Fibroblast of skin of right biceps (primary cell): Measurements from ENCODE around the gene HADHB.

ENCODE experiments used
- DNase-seq: peaks from one replicate; pipeline ENCODE4 v3.0.0-alpha.2; 2013

The HADHB gene

GRCh38 chr2:26244309-26245230, at the start of gene HADHB, which contains the start of gene HADHA:
Gene HADHB, plus strand, starts transcription at chr2:26244939. Its CDS starts 9,316 bp downstream, at chr2:26254255.
Gene HADHA, minus strand, starts transcription at chr2:26244632. Its CDS starts 36 bp downstream, at chr2:26244596.
- DNase-seq, result peak; percentile 86

- DNase-seq, result peak; percentile 37
Observed at GRCh38 chr2:26195040-26195984, 49.4 kb upstream of the HADHB start.

GRCh38 chr2:26196683-26197418, 47.9 kb upstream of the HADHB start:
- DNase-seq, result peak; percentile 13

- DNase-seq, result no peak
Observed at GRCh38 chr2:26197516-26197915, 47.2 kb upstream of the HADHB start.

GRCh38 chr2:26202981-26203490, 41.7 kb upstream of the HADHB start:
- no peak for DNase-seq

- DNase-seq, result no peak
Observed at GRCh38 chr2:26203906-26204305, 40.8 kb upstream of the HADHB start.

- no peak for DNase-seq
Observed at GRCh38 chr2:26212011-26212410, 32.7 kb upstream of the HADHB start.

- no peak for DNase-seq
Observed at GRCh38 chr2:26214759-26215158, 30.0 kb upstream of the HADHB start.

GRCh38 chr2:26215833-26216232, 28.9 kb upstream of the HADHB start:
- DNase-seq, result no peak

- no peak for DNase-seq
Observed at GRCh38 chr2:26216587-26216986, 28.2 kb upstream of the HADHB start.

GRCh38 chr2:26217720-26218119, 27.0 kb upstream of the HADHB start:
- no peak for DNase-seq

- DNase-seq, result no peak
Observed at GRCh38 chr2:26223018-26223417, 21.7 kb upstream of the HADHB start.

GRCh38 chr2:26224095-26224494, 20.6 kb upstream of the HADHB start:
- no peak for DNase-seq

- DNase-seq, result no peak
Observed at GRCh38 chr2:26229595-26229994, 15.1 kb upstream of the HADHB start.

GRCh38 chr2:26230806-26231205, 13.9 kb upstream of the HADHB start:
- no peak for DNase-seq

GRCh38 chr2:26235089-26235488, 9.7 kb upstream of the HADHB start:
- DNase-seq, result no peak

- no peak for DNase-seq
Observed at GRCh38 chr2:26237868-26238267, 6.9 kb upstream of the HADHB start.

- DNase-seq, result no peak
Observed at GRCh38 chr2:26238311-26238958, 6.3 kb upstream of the HADHB start.

GRCh38 chr2:26241928-26242436, 2.8 kb upstream of the HADHB start:
- DNase-seq, result no peak

GRCh38 chr2:26243470-26244308, 1.1 kb upstream of the HADHB start:
- peak; percentile 25 for DNase-seq

GRCh38 chr2:26245231-26245732, 543 bp downstream of the HADHB start:
- no peak for DNase-seq
